Breast epithelium (tissue), 3 donors: ENCODE results near the gene TMEM186.

Experiments
- CTCF ChIP-seq, 3 donors: fragments of 450-650 bp; IDR thresholded peaks; one replicate each; pipeline ENCODE4 v1.5.1; 2016 to 2017; ENCODE audit warnings: antibody characterized with exemption in 3 of 3, mild to moderate bottlenecking in 3 of 3, moderate library complexity in 3 of 3
- POLR2A ChIP-seq: fragments of 450-650 bp; IDR thresholded peaks from one replicate; pipeline ENCODE4 v1.6.1; 2016; ENCODE audit warnings: antibody characterized with exemption, mild to moderate bottlenecking, moderate library complexity

DNA sequence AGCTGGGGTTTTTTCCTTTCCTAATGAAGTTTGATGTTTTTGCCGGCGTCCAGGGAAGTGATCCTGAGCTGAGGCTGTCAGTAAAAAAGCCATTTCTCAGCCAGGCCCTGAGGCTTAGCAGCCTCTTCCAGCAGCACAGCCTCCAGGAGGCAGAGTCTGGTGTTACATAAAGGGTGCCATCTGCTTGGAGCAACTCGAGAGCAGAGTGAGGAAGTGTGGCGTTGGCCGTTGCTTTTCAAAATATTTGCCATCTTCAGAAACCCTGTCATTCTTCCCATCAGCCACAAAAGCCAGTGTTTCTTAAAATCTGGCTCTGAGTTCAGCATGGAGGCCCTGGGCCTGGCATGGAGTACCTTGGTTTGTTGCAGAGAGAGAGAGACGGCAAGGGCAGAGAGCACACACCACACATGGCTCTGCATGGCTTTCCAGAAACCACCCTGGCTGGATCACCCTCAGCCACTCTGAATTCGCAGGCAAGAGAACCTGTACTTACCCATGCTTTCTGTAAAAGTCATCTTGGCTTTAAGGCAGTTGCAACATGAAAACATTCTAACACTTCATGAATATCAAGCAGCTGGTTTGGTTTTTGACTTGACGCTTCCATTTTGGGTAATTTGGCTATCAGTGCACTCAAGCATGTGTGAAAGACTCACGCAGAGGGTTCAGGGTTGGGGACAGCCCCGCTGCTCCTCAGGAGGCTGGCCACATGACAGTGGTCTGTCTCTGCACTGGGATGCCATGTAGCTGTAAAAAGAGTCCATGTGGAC lies 21.2 kb upstream of the TMEM186 start:
- no peak for TF ChIP-seq CTCF (IDR thresholded peaks at IDR 0.05)
- TF ChIP-seq POLR2A, result no peak
